Activated CD4-positive, alpha-beta T cell treated with anti-CD3 and anti-CD28 coated beads, Interleukin-2, amount 50 U/mL, for 24 hours (primary cell): ENCODE data around the gene CHD6.

Source experiments
- DNase-seq, 2 donors: peaks; one replicate each; pipeline ENCODE4 v3.0.0-alpha.2; 2020; ENCODE audit warnings: low read depth in 1 of 2, low spot score in 1 of 2

CHD6 gene

GRCh38 chr20:41467220-41467619 is 151.0 kb downstream of the CHD6 start:
- no peak for DNase-seq

- DNase-seq, result no peak
These were observed 154.6 kb downstream of the CHD6 start for GRCh38 chr20:41463567-41463966.

GRCh38 chr20:41462372-41463161 is 155.6 kb downstream of the CHD6 start:
- no peak for DNase-seq

GRCh38 chr20:41458761-41459160 is 159.4 kb downstream of the CHD6 start:
- no peak for DNase-seq

- no peak for DNase-seq
These were observed 160.9 kb downstream of the CHD6 start for GRCh38 chr20:41457173-41457857.

- DNase-seq, result no peak
These were observed 161.8 kb downstream of the CHD6 start for GRCh38 chr20:41456351-41456750.

- DNase-seq, result no peak
These were observed 163.9 kb downstream of the CHD6 start for GRCh38 chr20:41454250-41454649.

GRCh38 chr20:41453010-41453950 is 164.9 kb downstream of the CHD6 start:
- no peak for DNase-seq

- no peak for DNase-seq
These were observed 166.0 kb downstream of the CHD6 start for GRCh38 chr20:41452226-41452625.

- DNase-seq, result no peak
These were observed 171.2 kb downstream of the CHD6 start for GRCh38 chr20:41447006-41447405.

GRCh38 chr20:41446456-41446855 is 171.7 kb downstream of the CHD6 start:
- DNase-seq, result no peak

- DNase-seq, result no peak
These were observed 173.4 kb downstream of the CHD6 start for GRCh38 chr20:41444821-41445220.

- no peak for DNase-seq
These were observed 174.5 kb downstream of the CHD6 start for GRCh38 chr20:41443691-41444090.

GRCh38 chr20:41440882-41441281 is 177.3 kb downstream of the CHD6 start:
- no peak for DNase-seq

- DNase-seq, result no peak
These were observed 180.3 kb downstream of the CHD6 start for GRCh38 chr20:41437836-41438235.

- DNase-seq, result no peak
These were observed 181.5 kb downstream of the CHD6 start for GRCh38 chr20:41436679-41437078.

- no peak for DNase-seq
These were observed 185.0 kb downstream of the CHD6 start for GRCh38 chr20:41433203-41433602.

GRCh38 chr20:41432746-41433145 is 185.4 kb downstream of the CHD6 start:
- no peak for DNase-seq

- peak in 1 of 2 donors; percentile 25 for DNase-seq
These were observed 189.9 kb downstream of the CHD6 start for GRCh38 chr20:41428285-41428684.

GRCh38 chr20:41427833-41428232 is 190.3 kb downstream of the CHD6 start:
- no peak for DNase-seq

GRCh38 chr20:41426976-41427375 is 191.2 kb downstream of the CHD6 start:
- no peak for DNase-seq
